CD4-positive, alpha-beta T cell treated with Interleukin-1 beta for 1 hour (primary cell): ENCODE data around the gene SLC1A2.

Experiments
- DNase-seq, 2 donors: peaks; one replicate each; pipeline ENCODE4 v3.0.0-alpha.2; 2020 to 2022

Gene SLC1A2

DNA sequence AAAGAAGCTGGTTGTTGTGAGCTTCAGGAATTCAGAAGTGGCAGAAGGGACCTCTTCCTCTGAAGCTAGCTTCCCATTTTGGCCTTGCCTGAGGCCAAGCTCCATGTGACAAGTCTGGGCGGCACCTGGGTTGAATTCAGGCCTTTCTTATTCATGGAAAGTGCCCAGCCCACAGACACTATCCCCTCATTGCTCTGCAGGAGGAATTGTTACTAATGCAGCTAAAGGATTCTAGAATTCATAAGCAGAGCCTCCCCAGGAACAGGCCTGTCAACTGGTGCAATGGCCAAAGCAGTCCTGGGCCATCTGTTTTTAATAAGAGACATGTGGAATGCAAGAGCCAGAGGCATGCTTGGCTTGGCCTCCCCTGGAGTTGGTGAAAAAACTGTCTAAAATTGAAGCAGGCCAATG is 71.4 kb downstream of the SLC1A2 start:
- no peak for DNase-seq

DNA sequence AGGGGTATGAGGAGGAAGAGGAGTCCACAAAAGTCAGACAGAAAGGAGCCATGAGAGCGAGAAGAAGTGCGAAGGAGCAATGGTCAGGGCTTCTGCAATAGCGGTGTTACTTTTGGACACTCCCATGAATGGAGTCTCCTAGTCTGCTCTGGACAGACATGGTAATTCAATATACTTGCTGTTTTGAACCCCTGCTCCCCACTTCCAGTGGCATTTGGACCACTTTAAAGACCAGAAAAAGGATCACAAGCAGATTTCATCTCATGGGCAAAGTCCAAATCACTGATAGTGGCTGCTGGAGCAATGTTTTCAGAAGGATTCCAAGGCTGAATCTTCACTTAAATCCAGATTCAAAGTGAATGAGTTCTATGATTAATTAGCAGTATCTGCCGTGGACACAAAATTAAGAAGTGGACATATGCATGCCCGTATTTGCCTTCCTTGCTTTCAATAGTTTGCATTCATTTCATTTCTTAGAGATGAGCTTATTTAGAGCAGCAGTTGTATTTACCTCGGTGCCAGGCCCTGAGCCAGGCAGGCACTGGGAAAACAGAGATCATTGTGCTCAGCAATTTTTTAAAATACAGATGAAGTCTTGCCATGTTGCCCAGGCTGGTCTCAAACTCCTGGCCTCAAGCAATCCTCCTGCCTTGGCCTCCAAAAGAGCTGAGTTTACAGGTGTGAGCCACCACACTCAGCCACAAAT is 72.0 kb downstream of the SLC1A2 start:
- no peak for DNase-seq

DNA sequence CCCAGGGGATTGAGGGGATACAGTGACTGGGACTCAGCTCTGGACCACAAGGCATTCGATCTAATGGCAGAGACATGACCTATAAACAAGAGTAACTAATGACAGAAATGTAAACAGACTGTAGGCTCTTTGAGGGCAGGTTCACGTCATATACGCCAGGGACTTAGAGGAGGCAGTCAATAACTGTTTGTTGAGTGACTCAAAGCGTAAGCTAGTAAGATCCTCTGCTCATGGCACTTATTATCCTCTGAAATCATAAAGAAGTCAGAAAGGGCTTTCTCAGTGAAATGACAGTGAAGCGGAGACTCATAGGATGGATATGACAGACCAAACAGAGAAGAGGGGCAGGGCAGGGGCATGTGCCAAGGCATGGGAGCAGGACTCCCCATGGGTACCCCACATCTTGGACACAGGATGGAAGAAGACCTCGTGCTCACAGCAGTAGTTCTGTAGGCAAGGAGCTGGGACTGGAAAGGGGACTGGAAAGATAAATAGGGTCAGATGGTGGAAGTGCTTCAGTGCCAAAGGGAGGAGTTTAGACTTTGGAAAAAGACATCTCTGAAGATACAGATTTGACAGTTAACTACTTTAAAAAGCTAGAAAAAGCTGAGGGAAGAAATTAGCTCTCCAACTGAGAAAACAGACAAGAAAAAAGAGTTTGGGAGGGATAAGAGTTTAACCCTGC is 72.7 kb downstream of the SLC1A2 start:
- DNase-seq, result no peak

DNA sequence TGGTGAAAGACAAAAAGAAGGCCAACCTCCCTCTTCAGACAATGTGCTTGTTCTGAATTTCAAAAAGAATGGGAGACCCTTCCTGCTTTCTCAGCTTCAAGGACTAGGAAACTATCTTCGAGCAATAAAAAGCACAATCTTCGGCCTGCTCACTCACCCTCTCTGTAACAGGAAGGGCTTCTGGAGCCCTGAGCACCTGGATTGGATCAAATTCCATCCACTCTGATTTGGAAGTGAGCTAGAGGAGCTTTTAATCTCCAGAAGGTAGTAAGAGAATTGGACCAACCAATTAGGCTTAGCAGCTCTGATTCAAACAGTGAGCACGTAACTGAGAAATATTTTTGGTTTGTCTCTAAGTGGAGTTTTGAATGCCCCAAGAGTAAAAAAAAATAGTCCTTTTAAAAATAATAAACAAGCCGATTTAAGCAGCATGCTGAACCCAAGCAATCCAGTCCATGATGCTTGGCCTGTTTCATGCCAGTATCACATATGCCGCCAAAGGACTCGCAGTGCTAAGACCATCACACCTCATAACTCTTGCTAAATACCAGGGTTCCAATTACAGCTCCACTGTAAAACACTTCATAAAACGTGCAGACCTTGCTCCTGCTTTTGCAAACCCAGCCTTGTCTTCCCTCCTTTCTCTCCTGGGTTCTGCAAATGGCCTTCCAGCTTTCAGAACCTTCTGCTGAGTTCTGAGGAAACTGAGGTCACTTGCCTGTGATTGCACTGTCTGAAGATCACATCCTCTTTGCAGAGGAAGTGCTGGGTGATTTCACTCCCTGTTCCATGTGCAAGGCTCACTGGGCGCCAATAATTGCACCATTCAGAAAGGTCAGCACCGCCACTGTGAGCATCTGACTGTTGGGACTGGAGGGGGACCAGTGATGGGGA is 74.4 kb downstream of the SLC1A2 start:
- peak in 1 of 2 donors; percentile 41 for DNase-seq

DNA sequence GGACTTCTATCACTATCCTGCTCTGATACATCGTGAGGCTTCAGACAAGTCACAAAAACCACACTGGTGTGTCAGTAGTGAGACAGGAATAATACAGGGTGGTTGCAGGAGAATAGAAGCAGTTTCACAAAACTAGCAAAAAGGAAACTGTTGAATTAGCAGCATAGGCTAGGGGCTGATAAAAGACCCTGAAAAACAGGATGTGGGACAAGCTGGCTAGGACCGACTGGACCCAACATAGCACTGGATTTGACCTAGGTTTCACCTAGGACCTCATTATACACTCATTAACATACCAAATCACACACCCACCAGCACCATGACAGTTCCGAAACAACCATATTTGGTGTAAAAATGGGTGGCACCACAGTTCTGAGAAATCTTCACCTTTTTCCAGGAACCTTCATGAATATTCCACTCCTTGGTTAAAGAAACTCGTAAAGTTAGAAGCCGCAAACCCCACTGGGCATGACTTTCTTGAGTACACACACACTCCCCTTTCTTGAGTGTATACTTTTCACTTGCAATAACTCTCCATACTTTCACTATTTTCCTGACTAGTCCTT is 76.2 kb downstream of the SLC1A2 start:
- DNase-seq, result peak; percentile 30 to 63

DNA sequence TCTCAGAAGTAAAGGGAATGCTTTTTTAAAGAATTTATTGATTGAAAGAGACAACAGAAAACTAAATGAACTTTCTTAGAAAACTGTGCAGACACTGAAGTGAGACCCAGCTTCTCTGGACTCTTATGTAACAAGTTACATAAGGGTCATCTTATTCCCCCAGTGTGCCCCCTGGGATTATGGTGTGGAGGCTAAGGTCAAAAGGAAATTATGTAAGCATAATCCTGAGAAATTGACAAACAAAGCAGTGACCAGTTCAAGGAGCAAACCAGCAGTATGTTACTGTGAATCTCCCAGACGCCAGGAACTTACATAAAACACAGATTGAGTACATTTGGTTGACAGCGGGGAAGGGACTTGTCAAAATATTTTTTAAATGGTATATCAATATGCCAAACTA is 78.6 kb downstream of the SLC1A2 start:
- no peak for DNase-seq

DNA sequence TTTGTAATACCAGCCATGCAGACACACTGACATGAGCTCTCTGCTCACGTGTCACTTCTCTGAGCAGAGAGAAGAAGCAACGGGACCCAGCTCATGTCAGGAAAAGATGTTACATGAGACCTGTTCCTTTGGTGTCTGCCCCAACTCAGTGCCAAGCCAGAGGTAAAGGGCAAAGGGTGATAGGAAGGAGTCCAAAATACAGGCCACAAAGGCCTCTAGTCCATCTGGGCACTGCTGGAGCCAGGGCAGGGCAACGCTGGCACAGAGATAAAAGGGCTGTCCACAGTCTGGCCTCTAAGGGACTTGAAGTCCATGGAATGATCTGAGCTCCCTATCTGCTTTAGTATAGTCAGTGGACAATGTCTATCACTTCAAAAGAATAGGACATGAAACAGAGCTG is 79.3 kb downstream of the SLC1A2 start:
- no peak for DNase-seq

DNA sequence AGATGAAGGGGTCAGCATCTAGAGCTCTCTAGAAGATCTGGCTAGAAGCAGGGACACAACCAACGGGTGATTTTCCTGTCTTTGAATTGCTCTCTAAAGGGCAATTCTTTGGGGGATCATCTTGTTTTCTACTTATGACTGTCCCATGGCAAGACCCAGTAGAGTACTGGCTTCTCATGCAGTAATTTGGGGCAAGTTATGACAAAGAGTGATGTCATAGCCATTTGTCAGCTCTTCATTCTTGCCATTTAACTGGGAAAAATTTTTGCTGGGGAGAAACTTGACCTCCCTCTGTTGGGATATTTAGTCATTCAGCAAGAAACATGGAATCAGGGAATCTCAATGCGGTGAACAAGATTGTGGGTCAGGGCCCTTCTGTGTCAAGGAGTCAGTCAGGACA is 80.4 kb downstream of the SLC1A2 start:
- DNase-seq, result no peak

DNA sequence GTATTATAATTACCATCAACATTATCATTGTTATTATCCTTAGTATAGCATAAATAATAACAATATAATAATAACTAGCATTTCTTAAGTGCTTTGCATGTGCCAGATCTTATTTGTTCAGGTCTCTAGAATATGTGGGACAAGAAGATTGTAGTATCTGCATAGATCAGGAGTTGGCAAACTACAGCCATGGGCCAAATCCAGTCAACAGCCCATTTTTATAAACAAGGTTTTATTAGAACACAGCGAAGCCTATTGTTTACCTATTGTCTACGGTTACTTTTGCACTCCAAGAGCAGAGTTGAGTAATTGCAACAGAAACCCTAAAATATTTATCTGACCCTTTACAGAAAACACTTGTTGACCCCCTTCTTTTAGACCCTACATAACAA is 81.4 kb downstream of the SLC1A2 start:
- DNase-seq, result no peak

DNA sequence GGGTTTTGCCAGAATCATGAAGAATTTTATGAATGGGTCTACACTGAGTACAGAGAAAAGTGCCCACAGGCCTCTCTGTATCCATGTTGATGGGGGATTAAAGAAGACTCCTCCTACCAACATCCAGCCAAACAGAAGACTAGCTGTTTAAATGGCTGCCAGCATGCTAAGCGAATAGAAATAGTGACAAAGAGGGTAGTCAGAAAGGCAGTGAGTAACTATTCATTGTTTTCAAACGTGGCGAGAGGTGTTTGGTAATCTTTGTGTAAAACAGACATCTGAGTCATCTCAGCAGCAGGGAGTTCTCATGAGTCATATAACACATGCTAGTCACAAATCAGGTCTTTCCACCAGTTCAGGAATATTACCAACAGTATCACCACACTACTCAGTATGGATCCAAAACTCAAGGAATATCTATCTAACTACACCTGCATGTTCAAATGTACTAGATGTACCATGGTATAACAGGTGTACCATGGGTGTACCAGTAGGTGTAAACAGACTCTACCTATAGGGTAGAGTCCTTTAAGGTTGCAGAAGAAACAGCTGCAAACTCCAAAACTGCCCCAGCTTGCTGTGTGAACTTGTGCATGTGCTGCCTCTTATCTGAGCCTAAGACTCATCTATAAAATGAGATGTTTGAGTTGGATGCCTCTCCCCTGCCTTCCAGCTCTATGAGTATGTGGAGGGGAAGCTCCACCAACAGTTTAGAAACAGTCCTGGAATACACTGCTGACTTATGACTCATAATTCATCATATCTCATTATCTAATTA is 82.0 kb downstream of the SLC1A2 start:
- DNase-seq, result peak in 1 of 2 donors; percentile 27

DNA sequence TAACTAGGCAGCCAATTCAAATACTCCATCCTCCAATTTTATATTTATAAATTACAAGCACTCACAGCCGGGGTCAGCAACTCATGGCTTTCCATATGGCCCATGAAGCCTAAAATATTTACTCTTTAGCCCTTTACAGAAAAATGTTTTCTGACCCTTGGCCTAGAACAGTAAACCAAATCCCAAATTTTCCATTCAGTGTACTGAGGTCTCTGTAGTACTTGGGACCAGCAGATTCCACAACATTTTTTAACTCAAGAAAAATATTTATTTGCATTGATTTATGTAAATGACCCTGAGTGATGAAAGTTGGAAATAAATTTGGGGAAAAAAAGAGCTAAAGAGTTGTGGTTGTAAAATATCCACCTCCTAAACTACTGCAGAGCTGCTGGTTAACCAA is 82.6 kb downstream of the SLC1A2 start:
- DNase-seq, result no peak

DNA sequence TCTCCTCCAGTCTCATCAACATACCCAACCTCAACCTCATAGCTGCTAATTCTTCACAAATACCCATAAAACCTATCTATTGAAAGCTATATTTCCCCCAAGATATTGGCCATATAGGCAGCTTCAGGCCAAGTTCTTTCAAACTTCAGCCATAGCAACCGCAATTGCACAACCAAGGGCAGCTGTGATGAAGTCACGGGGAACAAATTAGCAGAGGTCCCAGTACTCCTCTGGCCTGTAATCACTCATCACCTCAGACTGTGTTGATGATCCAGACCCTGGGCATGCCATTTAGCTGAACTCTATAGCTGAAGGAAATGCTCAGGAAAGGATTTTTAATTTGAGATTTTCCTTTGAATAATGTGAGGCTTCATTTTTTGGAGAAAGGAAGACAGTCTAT is 84.1 kb downstream of the SLC1A2 start:
- no peak for DNase-seq

DNA sequence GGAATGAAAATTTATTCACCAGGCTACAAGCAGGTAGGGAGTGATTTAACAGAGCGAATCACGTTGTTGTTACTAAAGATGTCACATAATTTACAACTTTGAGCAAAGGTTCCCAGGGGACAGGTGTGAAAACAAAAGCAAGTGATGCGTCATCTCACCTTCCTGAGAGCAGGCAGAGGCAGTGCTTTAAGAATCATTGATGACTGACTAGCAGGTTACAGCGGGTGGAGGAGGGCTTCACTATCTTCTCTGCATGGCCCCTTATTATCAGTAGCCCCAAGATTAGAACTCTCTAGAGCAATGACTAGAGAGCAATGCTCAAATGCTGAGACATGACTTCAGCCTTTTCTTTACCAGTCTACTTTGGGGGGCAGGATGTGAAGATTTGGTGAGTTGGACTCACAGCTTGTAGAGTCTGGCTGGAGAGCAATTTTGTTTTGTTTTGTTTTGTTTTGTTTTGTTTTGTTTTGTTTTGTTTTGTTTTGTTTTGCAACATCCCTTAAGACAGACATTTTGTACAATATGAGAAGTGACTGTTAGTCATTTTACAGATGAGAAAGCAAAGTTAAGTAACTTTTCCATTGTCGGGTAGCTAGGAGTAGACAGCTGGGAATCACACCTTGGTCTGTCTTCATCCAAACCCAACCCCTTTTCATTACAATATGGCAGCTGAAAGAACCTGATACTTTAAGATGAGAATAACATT is 84.8 kb downstream of the SLC1A2 start:
- peak; percentile 28 to 48 for DNase-seq

DNA sequence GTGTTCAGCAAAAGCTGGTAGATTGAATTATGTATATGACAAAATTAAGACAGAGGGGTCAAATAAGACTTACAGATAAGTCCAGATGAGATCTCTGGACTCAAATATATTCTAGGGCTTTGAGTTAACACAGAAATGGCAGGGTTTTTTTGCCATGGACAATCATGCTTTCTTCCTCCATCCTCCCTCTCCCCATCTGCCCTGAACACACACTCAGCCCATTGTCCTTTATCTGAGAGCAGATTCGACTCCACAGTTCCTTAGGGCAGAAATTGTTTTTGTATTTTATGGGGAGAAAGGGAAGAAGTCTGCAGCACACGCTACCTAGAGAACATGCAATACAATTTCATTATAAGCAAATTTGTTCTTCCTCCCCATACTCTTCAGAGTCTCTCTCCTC is 86.8 kb downstream of the SLC1A2 start:
- DNase-seq, result no peak

DNA sequence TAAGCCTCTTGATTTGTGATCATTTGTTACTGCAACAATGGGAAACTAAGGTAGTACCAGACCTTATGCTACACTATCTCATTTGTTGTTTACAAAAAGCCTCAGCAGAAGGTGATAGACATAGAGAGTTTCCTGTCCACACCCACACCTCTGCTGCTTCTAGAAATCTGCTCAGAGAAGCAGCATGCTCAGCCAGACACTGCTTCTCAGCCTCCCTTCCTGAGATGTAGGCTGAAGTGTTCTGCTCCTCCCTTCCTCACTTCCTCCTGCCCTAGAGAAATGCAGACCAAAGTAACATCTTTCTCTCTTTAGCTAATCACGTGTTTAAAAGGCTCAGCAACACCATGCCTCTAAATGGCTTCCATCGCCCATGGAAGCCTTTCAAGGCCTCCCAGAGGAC is 88.4 kb downstream of the SLC1A2 start:
- peak; percentile 61 to 63 for DNase-seq

DNA sequence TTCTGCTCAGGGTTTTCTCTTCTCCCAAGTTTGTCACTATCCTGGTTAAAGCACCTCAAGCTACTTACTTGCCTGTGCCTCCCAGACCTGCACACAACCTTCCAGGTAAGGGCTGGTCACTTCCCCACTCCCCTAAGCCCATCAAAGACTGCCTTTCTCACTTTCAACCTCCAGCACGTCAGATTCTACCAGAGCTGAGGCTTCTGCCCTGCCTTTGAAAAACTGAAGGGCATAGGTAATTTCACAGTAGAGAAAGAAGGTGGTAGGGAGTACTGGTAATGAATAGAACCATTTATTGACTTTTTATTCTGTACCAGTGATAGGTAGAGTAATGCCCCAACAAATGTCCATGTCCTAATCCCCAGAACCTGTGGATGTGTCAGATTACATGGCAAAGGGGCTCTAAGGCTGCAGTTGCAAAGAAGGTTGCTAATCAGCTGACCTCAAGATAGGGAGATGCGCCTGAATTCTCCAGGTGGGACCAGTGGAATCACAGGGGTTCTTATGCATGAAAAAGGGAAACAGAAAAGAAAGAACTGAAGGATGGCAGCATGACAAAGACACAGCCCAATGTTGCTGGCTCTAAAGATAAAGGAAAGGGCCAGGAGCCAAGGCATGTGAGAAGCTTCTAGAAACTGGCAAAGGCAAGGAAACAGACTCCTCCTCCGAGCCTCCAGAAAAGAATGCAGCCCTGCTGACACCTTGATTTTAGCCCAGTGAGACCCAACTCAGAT is 89.0 kb downstream of the SLC1A2 start:
- DNase-seq, result no peak

DNA sequence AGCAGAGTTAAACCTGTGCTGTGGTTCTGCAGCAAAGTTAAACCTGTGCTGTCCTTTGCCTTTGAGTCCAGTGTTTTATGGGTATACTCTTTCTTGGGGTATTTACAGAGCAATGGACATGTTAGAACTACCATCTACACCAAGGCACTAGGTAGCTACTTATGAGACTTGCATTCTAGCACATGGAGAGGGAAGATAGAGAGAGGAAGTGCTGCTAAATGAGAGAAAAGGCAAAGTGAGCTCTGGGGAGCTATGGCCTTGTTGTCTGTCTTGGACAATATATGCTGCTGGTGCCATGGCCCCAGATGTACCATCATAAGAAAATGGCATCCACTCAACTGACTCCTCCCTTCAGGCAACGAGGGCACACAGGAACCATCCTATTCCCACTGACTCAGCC is 91.5 kb downstream of the SLC1A2 start:
- no peak for DNase-seq

DNA sequence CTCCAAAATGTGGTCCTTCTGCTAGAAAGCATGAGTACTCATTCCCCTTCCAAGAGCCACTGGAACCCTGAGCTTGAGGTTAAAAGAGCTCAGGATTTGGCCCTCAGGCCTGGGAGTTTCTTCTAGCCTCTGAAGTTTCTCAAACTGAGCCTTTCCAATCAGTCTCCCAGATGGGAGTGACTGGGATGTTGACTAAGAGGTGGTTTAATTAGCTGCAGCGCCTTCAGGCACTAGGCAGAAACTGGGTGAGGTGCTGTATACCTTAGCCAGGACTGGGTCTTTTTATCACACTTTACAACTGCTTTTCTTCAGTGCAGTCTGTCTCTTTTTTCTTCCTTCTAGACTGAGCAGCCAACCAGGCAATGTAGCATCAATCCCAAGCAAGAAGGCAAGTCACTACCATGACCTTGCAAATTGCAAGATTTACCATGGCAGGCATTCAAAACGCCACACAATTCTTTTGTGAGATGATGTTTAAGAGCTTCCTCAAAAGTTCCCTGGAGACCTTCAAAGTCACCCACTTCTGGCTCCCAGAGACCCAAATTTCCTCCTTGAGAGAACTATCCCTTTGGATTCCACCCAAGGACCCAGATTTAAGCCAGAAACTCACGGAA is 93.0 kb downstream of the SLC1A2 start:
- no peak for DNase-seq

DNA sequence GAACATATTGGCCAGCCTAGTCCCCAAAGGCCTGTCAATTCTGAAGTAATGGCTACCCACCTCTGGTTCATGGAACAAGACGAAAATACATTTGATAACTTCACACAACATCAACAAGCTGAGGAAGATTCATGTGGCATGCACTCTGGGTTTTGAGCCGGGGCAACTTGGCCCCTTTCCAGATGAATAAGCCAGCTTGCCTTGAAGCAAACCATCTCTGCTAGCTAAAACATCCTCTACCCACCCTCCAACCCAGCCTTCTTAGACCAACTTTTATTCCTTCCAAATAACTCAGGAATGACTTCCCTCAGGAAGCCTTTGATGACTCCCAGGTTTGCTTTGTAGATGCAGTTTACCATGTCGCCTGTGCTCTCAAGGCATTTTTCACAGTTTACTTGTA is 94.4 kb downstream of the SLC1A2 start:
- no peak for DNase-seq

DNA sequence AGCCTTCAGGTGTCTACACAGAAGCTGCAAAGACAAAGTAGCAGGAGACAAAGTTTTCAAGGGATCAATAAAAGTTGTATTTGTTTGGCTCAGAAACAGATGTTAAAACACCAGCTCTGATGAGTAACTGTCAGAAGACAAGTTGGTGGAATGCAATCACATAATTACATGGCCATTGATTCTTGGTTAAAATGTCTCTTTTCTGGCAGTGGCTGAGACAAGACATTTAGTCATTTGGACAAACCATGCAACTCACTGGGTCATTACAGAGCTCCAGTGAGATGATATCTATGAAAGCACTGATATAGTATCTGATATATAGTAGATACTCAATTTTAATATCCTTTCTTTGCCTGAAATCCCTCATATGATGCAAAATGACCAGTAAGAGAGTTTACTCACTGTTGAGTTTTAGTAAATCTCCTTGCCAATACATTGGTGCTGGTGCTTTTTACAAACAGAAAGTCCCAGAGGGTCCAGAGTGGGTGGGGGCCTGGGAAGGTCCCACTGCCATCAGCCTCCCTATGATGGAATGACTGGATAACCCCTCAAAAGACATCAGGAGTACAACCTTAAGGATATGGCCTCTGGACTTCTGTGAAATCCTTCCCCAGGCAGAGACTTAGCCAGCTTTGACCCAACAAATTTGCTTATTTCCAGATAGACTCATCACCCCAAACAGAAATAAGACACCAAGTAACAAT is 95.0 kb downstream of the SLC1A2 start:
- DNase-seq, result no peak
